HepG2 (cell line): ENCODE measurements around the gene ROMO1. TPM values are rescaled to one million over a fixed set of nuclear protein-coding genes. Genes with fewer than 3 reads are reported as not detected.

Source experiments
- AKNA ChIP-seq: sonication (generic); formaldehyde crosslinking; IDR thresholded peaks from 2 replicates; pipeline ENCODE4 v1.4.0; 2020; ENCODE audit warnings: missing genetic modification reagents, borderline replicate concordance
- IRF9 ChIP-seq: sonication (generic); formaldehyde crosslinking; IDR thresholded peaks from 2 replicates; pipeline ENCODE4 v1.8.0; 2022; ENCODE audit warnings: missing genetic modification reagents, mild to moderate bottlenecking, borderline replicate concordance
- KIAA2018 ChIP-seq: sonication (generic); formaldehyde crosslinking; IDR thresholded peaks from 2 replicates; pipeline ENCODE4 v1.5.0; 2020; ENCODE audit warnings: mild to moderate bottlenecking, missing genetic modification reagents, borderline replicate concordance
- NFRKB ChIP-seq: fragments of 450-650 bp; IDR thresholded peaks from 2 replicates; pipeline ENCODE4 v1.6.1; 2017
- SSRP1 ChIP-seq: IDR thresholded peaks from 2 replicates; pipeline ENCODE4 v1.6.1; 2016; ENCODE audit warnings: control low read depth
- TFDP1 ChIP-seq: IDR thresholded peaks from 2 replicates; pipeline ENCODE4 v1.6.1; 2016; ENCODE audit warnings: missing compliant biosample characterization, missing genetic modification reagents, borderline replicate concordance
- ZNF18 ChIP-seq: sonication (generic); formaldehyde crosslinking; IDR thresholded peaks from 2 replicates; pipeline ENCODE4 v1.8.0; 2022; ENCODE audit warnings: mild to moderate bottlenecking, missing genetic modification reagents; ENCODE audit not compliant: insufficient replicate concordance
- polyA plus RNA-seq, 8 experiments: library from polyadenylated mRNA; depleted of rRNA in 3 of 8; stranded (reverse) in 7 of 8; unstranded in 1 of 8; fragments of >200 nt; fragmentation: Illumina TruSeq in 4 of 8; extraction: Trizol in 4 of 8; gene quantifications; 2 replicates each; pipeline versions ENCODE4 v1.2.1 to v1.2.3, GENCODE V29; 2011 to 2016; ENCODE audit warnings: low read depth in 4 of 8, missing spikeins in 1 of 8, mixed read lengths in 1 of 8; ENCODE audit not compliant: insufficient read depth in 1 of 8
- total RNA-seq, 5 experiments: library from RNA; depleted of rRNA; stranded (reverse); fragments of >200 nt; fragmentation: Illumina TruSeq; extraction: Trizol; gene quantifications; 2 replicates each; pipeline ENCODE4 v1.2.3, GENCODE V29; 2016; ENCODE audit warnings: low read depth in 1 of 5

ROMO1 gene
- total and polyA plus RNA-seq, 2 of the 13 experiments (the other 11 are each of a cell fraction or from before 2014, with no cell fraction given) = 636 to 755 TPM

GRCh38 chr20:35718972-35719635 lies 19.9 kb downstream of the ROMO1 start (continued):
- no peak for TF ChIP-seq KIAA2018 (CRISPR knock-in tag)
- no peak for TF ChIP-seq AKNA (CRISPR knock-in tag)
- no peak for TF ChIP-seq ZNF18 (CRISPR knock-in tag)
- TF ChIP-seq NFRKB = no peak
- no peak for TF ChIP-seq TFDP1 (CRISPR knock-in tag)
- TF ChIP-seq IRF9 (CRISPR knock-in tag) = no peak
- peak; percentile 89; the same call in 1 of the 2 replicates for TF ChIP-seq SSRP1
